Trophoblast cell (in vitro differentiated cells and primary cell): ENCODE data around the gene BPIFB2.

ENCODE experiments used
- DNase-seq, 2 donors: peaks; one replicate each; pipeline ENCODE4 v3.0.0-alpha.2; 2016
- H2AFZ ChIP-seq: 2 replicates; pipeline ENCODE4 v1.6.1; 2013; ENCODE audit warnings: low read length, moderate library complexity, mild to moderate bottlenecking; ENCODE audit not compliant: insufficient read depth, poor library complexity
- H2AK5ac ChIP-seq: 2 replicates; pipeline ENCODE4 v1.6.1; 2013; ENCODE audit warnings: mild to moderate bottlenecking, low read length
- H2BK120ac ChIP-seq: 2 replicates; pipeline ENCODE4 v1.6.1; 2013; ENCODE audit warnings: low read length, mild to moderate bottlenecking, moderate library complexity; ENCODE audit not compliant: insufficient read depth, poor library complexity
- H2BK12ac ChIP-seq: 2 replicates; pipeline ENCODE4 v1.6.1; 2013; ENCODE audit warnings: mild to moderate bottlenecking, low read length, moderate library complexity
- H2BK5ac ChIP-seq: 2 replicates; pipeline ENCODE4 v1.6.1; 2013; ENCODE audit warnings: low read length, low read depth, moderate library complexity, mild to moderate bottlenecking; ENCODE audit not compliant: poor library complexity
- H3K14ac ChIP-seq: 2 replicates; pipeline ENCODE4 v1.6.1; 2013; ENCODE audit warnings: mild to moderate bottlenecking, low read length
- H3K18ac ChIP-seq: 2 replicates; pipeline ENCODE4 v1.6.1; 2013; ENCODE audit warnings: mild to moderate bottlenecking, low read length
- H3K23ac ChIP-seq: 2 replicates; pipeline ENCODE4 v1.6.1; 2013; ENCODE audit warnings: low read length
- H3K27ac ChIP-seq: 2 replicates; pipeline ENCODE4 v1.5.1; 2013; ENCODE audit warnings: low read depth, mild to moderate bottlenecking, inconsistent platforms, low read length, moderate library complexity
- H3K27me3 ChIP-seq: 2 replicates; pipeline ENCODE4 v1.6.1; 2013; ENCODE audit warnings: inconsistent platforms, mild to moderate bottlenecking, low read length, moderate library complexity; ENCODE audit not compliant: insufficient read depth
- H3K36me3 ChIP-seq, 2 experiments: 1 replicate in 1 of 2; 2 replicates in 1 of 2; pipeline ENCODE4 v1.6.1; 2013; ENCODE audit warnings: low read length in 2 of 2, mild to moderate bottlenecking in 2 of 2, moderate library complexity in 1 of 2; ENCODE audit not compliant: insufficient read depth in 2 of 2, control insufficient read depth in 1 of 2
- H3K4ac ChIP-seq: 2 replicates; pipeline ENCODE4 v1.6.1; 2013; ENCODE audit warnings: low read depth, mild to moderate bottlenecking, low read length, moderate library complexity
- H3K4me1 ChIP-seq, 2 experiments: 1 replicate in 1 of 2; 2 replicates in 1 of 2; pipeline ENCODE4 v1.6.1; 2013; ENCODE audit warnings: low read length in 2 of 2, mild to moderate bottlenecking in 2 of 2, moderate library complexity in 1 of 2; ENCODE audit not compliant: insufficient read depth in 2 of 2, control insufficient read depth in 1 of 2
- H3K4me2 ChIP-seq: 2 replicates; pipeline ENCODE4 v1.6.1; 2013; ENCODE audit warnings: inconsistent platforms, mild to moderate bottlenecking, low read length, moderate library complexity
- H3K4me3 ChIP-seq: 2 replicates; pipeline ENCODE4 v1.5.1; 2013; ENCODE audit warnings: mild to moderate bottlenecking, low read depth, low read length, inconsistent platforms
- H3K79me1 ChIP-seq: one replicate; pipeline ENCODE4 v1.6.1; 2013; ENCODE audit warnings: low read length
- H3K79me2 ChIP-seq: 2 replicates; pipeline ENCODE4 v1.6.1; 2013; ENCODE audit warnings: low read length, mild to moderate bottlenecking; ENCODE audit not compliant: control insufficient read depth, insufficient read depth, poor library complexity
- H3K9ac ChIP-seq: 2 replicates; pipeline ENCODE4 v1.6.1; 2013; ENCODE audit warnings: mild to moderate bottlenecking, low read length
- H3K9me3 ChIP-seq: 2 replicates; pipeline ENCODE4 v1.6.1; 2013; ENCODE audit warnings: low read depth, mild to moderate bottlenecking, control low read depth, inconsistent platforms, low read length; ENCODE audit not compliant: insufficient read depth
- H4K12ac ChIP-seq: 2 replicates; pipeline ENCODE4 v1.6.1; 2013; ENCODE audit warnings: low read depth, mild to moderate bottlenecking, low read length, moderate library complexity
- H4K8ac ChIP-seq: 2 replicates; pipeline ENCODE4 v1.6.1; 2013; ENCODE audit warnings: low read depth, mild to moderate bottlenecking, low read length, moderate library complexity
- H4K91ac ChIP-seq: one replicate; pipeline ENCODE4 v1.6.1; 2013; ENCODE audit warnings: low read depth, mild to moderate bottlenecking, low read length, moderate library complexity
- WGBS: extraction: QIAGEN DNeasy Blood & Tissue Kit; methylation state at CpG from one replicate; pipeline ENCODE4 v1.1.7; 2013; ENCODE audit warnings: missing lambda C conversion rate; ENCODE audit not compliant: insufficient read length, insufficient coverage; ENCODE audit errors: extremely low coverage; 5-methylcytosine and 5-hydroxymethylcytosine counted together

The BPIFB2 gene

GRCh38 chr20:33063271-33063670, 55.8 kb downstream of the BPIFB2 start:
- whole genome bisulfite sequencing: no CpG with 5 or more reads among the region's 6 CpGs
- Histone ChIP-seq H3K4me1 (no peaks in the 10 kb centered on the region), H3K4ac (no peak overlapping the region), H4K8ac (no peak overlapping the region), H3K18ac (no peak overlapping the region), H2AK5ac (no peak overlapping the region), H3K9me3 (no peaks in the 10 kb centered on the region), H3K4me2 (no peak overlapping the region), H2BK12ac (no peak overlapping the region), H3K27ac (no peak overlapping the region), H3K14ac (no peak overlapping the region), H3K23ac (no peak overlapping the region), H3K36me3 (no peaks in the 10 kb centered on the region), H3K9ac (no peak overlapping the region), H2BK5ac (no peak overlapping the region), H3K79me2 (no peaks in the 10 kb centered on the region), H2AFZ (no peak overlapping the region), H4K91ac (no peak overlapping the region), H3K27me3 (no peaks in the 10 kb centered on the region), H2BK120ac (no peak overlapping the region), H3K79me1 (no peaks in the 10 kb centered on the region), H3K4me3 (no peak overlapping the region), H4K12ac (no peak overlapping the region)
- no peak for DNase-seq

DNA sequence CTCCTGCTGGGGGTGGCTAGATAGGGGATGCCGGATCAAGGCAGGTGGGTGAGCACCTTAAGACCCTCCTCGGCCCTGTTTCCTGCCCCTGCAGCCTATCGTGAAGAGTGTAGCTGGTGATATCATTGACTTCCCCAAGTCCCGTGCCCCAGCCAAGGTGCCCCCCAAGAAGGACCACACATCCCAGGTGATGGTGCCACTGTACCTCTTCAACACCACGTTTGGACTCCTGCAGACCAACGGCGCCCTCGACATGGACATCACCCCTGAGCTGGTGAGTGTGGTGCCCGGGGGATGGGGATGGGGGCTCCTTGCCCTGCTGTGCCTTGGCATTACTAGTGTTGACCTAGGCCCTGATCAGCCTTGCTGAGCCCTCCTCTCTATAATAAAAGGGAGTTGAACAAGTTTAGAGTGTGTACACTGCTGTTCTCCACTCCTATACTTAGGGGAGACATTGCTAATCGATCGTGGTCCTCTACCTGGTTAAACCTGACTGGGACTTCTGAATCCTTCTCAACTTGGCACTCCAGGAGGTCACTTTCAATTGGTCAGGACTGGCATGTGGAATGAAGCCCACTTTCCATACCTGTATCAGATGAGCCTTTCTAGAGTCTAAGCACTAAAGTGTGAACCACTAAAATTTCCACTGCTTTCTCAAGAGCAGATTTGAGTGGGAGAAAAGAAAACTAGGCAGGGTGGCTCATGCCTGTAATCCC, 57.2 kb downstream of the BPIFB2 start:
- Histone ChIP-seq H3K4me2 (no peak overlapping the region), H3K4ac (no peak overlapping the region), H3K23ac (no peak overlapping the region), H4K12ac (no peak overlapping the region), H3K14ac (no peak overlapping the region), H3K9ac (no peak overlapping the region), H2BK12ac (no peak overlapping the region), H3K9me3 (no peaks in the 10 kb centered on the region), H4K91ac (no peak overlapping the region), H2BK5ac (no peak overlapping the region), H3K27me3 (no peaks in the 10 kb centered on the region), H3K79me1 (no peaks in the 10 kb centered on the region), H2BK120ac (no peak overlapping the region), H3K18ac (no peak overlapping the region), H3K36me3 (no peaks in the 10 kb centered on the region), H3K4me3 (no peak overlapping the region), H3K4me1 (no peaks in the 10 kb centered on the region), H2AFZ (no peak overlapping the region), H4K8ac (no peak overlapping the region), H2AK5ac (no peak overlapping the region), H3K27ac (no peak overlapping the region), H3K79me2 (no peaks in the 10 kb centered on the region)
- no peak for DNase-seq
- WGBS: no CpG with 5 or more reads among the region's 11 CpGs

DNA sequence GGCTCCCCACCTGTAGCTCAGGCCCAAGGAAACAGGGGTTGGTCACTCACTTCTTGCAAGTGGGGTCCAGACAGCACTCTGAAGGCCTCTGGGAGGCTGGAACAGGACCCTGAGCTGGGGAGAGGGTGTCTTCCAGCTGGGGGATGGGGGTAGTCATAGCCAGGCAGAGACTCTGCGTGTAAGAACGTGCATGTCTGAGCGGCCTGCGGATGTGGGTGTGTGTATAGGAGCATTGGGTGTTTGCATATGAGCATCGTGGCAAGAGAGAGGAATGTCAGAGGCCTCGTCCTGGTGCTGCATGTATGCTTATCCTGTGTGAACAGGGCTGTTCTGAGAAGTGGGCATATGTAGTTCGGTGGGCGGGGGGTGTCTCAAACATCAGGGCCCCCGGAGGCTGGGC, 58.3 kb downstream of the BPIFB2 start:
- no peak overlapping the region for H3K4ac ChIP-seq
- H3K9ac ChIP-seq: no peak overlapping the region
- no peak for DNase-seq
- no peaks in the 10 kb centered on the region for H3K79me1 ChIP-seq
- no peak overlapping the region for H4K91ac ChIP-seq
- no peak overlapping the region for H3K27ac ChIP-seq
- no peak overlapping the region for H2BK5ac ChIP-seq
- H4K12ac ChIP-seq: no peak overlapping the region
- no peak overlapping the region for H4K8ac ChIP-seq
- H2AFZ ChIP-seq: no peak overlapping the region
- H3K4me3 ChIP-seq: no peak overlapping the region
- H3K27me3 ChIP-seq: no peaks in the 10 kb centered on the region
- no peak overlapping the region for H3K18ac ChIP-seq
- H3K4me1 ChIP-seq: no peaks in the 10 kb centered on the region
- H3K9me3 ChIP-seq: no peaks in the 10 kb centered on the region
- no CpG with 5 or more reads among the region's 9 CpGs for WGBS
- H3K79me2 ChIP-seq: no peaks in the 10 kb centered on the region
- no peak overlapping the region for H2AK5ac ChIP-seq
- H3K4me2 ChIP-seq: no peak overlapping the region
- no peak overlapping the region for H3K14ac ChIP-seq
- no peak overlapping the region for H2BK120ac ChIP-seq
- no peak overlapping the region for H3K23ac ChIP-seq
- no peaks in the 10 kb centered on the region for H3K36me3 ChIP-seq
- no peak overlapping the region for H2BK12ac ChIP-seq

DNA sequence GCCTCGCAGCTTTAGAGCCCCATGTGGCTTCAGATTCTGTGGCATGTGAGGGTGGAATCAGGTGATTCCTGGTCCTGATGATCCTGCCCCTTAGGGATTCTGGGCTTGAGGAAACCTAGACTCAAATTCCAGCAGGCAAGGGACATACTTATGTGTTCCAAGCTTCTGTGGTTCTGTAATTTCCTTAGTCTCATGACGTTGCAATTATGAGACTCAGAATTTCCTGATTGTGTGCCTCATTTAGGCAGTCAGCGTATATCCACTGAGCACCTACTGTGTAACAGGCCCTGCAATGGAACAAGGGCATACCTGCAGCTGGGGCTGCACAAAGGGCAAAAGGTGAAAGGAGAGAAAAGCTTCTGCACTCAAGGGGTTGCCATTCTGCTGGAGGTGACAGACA, 60.3 kb downstream of the BPIFB2 start:
- WGBS: no CpG with 5 or more reads among the region's 3 CpGs
- no peak overlapping the region for H3K4me3 ChIP-seq
- no peaks in the 10 kb centered on the region for H3K79me2 ChIP-seq
- no peaks in the 10 kb centered on the region for H3K27me3 ChIP-seq
- no peak overlapping the region for H4K8ac ChIP-seq
- no peak overlapping the region for H4K12ac ChIP-seq
- H3K18ac ChIP-seq: no peak overlapping the region
- no peaks in the 10 kb centered on the region for H3K36me3 ChIP-seq
- H2BK120ac ChIP-seq: no peak overlapping the region
- no peak overlapping the region for H4K91ac ChIP-seq
- H2AFZ ChIP-seq: no peak overlapping the region
- H2BK5ac ChIP-seq: no peak overlapping the region
- no peaks in the 10 kb centered on the region for H3K79me1 ChIP-seq
- no peak overlapping the region for H3K23ac ChIP-seq
- no peak for DNase-seq
- H3K9ac ChIP-seq: no peak overlapping the region
- H3K4me2 ChIP-seq: no peak overlapping the region
- no peaks in the 10 kb centered on the region for H3K4me1 ChIP-seq
- H3K4ac ChIP-seq: no peak overlapping the region
- H3K9me3 ChIP-seq: no peaks in the 10 kb centered on the region
- no peak overlapping the region for H3K27ac ChIP-seq
- H3K14ac ChIP-seq: no peak overlapping the region
- H2BK12ac ChIP-seq: no peak overlapping the region
- no peak overlapping the region for H2AK5ac ChIP-seq
